GM12891 (cell line): ENCODE measurements around the gene RBM6.

Experiments used
- PAX5 ChIP-seq: IDR thresholded peaks from 2 replicates; pipeline ENCODE4 v1.6.1; 2011; ENCODE audit warnings: low read length, moderate library complexity, mild to moderate bottlenecking; ENCODE audit not compliant: insufficient read depth, severe bottlenecking
- TAF1 ChIP-seq: IDR thresholded peaks from 2 replicates; pipeline ENCODE4 v1.6.1; 2011; ENCODE audit warnings: low read depth, low read length, control low read depth

DNA sequence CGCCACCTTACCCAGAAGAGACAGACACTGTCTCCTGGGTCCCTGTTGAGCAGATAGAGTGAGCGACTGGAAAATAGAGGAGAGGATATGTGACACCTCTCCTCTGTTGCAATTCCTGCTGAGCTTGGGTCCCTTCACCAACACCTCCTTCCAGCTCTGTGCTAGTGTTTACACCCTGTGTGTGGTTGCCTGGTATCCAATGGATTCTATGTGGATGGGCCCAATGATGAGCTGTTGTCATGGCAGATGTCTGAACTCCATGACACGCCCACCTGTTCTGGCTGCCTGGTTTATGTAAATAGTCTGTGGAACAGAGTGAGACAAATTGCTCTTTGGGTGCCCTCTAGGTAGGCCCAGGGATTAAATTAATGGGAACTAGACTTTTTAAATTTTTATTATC, 172.5 kb downstream of the RBM6 start:
- no peak for TF ChIP-seq TAF1
- TF ChIP-seq PAX5: no peak
